HG03558 (cell line): ENCODE data around the gene FBXL2.
"Not testable (repeated sequence)": the region's sequence is repeated elsewhere in the genome, so short reads cannot be mapped to it uniquely, and the experiment has no call there.

Experiments
- ATAC-seq: cut with Tn5 transposase; IDR thresholded peaks from one replicate; pipeline ENCODE4 v1.9.1; 2021; ENCODE audit warnings: moderate number of reproducible peaks; ENCODE audit not compliant: unreplicated experiment; ENCODE audit errors: extremely low read depth

The FBXL2 gene

GRCh38 chr3:33380653-33381052 lies 103.4 kb downstream of the FBXL2 start:
- no peak for ATAC-seq

DNA sequence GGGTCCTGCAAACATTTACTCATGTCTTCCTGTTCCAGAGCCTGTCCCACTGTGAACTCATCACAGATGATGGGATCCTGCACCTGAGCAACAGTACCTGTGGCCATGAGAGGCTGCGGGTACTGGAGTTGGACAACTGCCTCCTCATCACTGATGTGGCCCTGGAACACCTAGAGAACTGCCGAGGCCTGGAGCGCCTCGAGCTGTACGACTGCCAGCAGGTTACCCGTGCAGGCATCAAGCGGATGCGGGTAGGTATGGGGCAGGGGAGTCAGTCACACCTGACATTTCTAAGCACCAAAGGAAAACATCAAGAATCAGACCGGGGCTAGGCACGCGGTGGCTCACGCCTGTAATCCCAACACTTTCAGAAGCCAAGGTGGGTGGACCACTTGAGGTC lies 106.7 kb downstream of the FBXL2 start:
- no peak for ATAC-seq

DNA sequence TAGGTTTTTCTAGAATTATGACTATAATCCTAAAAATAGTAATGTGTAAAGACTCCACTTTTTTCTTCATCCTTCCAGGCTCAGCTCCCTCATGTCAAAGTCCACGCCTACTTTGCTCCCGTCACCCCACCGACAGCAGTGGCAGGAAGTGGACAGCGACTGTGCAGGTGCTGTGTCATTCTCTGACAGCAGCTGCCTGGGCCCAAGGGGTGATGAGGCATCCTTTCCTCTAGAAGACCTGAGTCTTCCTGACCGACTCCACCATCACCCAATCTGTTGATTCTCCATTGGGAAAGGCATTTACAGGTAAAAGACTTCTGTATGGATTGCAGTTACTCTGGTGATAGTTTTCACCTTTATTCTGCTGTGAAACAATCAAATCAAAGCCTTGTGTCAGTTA lies 108.2 kb downstream of the FBXL2 start:
- ATAC-seq, result no peak

- ATAC-seq, result no peak
These were observed 109.4 kb downstream of the FBXL2 start for GRCh38 chr3:33386631-33387030.

DNA sequence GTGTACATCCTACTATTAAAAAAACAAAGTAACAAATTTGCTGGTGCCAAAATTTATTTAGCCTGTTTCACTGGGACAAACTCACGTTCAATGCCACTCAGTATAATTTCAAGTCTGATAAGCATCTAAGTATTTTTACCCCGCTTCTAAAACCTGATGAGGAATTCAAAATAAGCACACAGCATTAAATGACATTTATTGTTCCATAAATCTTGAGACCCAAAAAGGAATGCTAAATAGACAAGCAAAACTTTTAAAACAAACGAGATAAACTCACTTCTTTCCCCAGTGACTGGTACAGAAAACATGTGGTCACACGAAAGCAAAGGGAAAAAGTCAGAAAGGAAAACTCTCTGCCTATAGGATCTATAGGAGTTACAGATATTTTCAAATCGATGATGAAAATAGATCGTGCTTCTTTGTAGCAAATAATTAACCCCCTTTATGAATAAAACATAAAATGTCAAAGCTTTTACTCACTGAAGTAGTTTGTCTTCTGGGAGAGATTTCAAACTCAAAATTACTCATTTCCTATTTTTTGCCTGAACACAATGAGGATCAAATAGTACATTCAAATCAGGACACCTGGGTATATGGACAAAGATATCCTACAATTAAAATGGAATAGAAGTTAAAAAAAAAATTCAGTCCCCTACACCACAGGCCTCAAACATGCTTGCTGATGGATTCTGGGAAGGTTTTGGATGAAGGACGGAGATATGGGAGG lies 111.3 kb downstream of the FBXL2 start:
- no peak for ATAC-seq

DNA sequence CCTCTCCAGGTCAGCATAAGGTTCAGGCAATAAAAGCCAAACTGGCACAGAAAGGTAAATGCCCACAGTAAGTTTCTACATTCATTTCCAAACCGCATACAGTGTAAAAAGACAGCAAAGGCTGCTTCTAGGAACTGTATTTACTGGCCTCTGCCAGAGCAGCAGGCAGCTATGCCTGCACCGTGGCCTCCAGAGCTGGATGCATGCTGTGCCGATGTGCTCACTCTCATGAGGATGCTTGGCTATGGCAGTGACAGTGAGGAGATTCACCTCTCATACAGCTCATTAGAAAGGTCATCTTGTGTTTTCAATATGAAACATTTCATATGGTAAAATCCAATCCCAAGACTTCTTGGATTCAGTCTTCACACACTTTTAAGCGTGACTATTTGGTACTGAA lies 112.7 kb downstream of the FBXL2 start:
- no peak for ATAC-seq

DNA sequence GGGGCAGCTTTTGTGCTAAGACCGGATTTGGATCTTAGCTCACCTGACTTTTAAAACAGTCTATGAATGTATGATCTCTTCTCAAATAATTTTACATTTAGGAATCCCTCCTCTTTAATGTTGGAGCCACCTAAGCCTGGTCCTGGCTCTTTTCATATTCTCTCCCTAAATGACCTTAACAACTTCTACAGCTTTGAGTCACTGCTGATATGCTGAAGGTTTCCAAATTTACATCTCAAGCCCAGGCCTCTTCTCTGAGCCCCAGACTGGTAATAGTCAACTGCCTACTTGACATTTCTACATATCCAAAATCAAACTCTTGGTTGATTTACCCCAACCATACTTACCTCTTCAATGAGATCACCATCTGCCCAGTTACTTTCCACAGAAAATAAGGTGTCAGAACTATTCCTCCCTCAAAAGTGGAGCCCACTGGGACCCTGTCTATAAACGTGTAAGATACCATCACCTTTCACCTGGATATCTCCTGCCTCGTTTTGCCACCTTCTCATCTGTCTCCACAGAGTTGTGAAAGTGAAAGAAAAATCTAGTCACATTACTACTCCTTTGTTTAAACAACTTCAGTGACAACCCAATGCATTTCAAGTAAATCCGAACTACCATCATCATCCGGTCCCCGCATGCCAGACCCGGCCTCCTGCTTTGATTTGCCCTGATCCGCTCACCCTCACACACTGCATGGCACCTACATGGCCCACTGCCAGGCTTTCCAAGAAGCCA lies 114.2 kb downstream of the FBXL2 start:
- no peak for ATAC-seq

DNA sequence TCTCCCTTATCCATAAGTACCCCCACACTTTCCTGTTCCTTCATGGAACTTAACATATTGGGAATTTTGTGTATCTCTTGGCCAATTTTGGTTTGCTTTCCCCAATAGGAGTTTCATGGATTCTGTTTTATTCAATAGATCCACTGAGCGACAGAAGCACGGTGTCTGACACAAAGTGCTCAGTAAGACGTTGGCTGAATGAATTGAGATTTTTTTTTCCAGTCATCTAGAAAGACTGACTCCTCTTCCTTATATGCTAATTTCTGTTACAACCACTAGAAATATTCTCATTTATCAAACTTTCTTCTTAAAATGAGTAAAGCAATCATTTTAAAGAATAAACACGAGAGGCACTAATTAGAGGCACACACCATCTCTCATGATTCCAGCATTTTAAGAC lies 114.9 kb downstream of the FBXL2 start:
- ATAC-seq, result no peak

DNA sequence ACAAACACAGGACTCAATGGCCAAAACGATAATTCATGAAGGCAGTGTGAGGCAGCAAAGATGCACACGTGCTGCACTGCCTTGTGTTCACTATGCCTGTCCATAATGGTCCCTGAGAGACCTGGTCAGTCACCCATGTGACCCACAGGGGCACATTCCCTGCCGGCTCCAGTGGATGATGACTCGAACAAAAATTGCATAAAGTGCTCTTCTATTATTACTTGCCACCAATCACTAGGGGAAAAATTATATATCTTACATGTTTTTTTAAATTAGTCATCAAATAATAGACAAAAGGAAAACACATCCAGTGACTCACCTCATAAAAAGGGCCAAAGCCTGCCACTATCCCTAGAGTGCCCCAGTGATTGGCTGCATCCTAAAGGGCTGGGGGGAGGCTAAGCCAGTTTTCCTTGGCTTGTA lies 115.5 kb downstream of the FBXL2 start:
- ATAC-seq, result no peak

GRCh38 chr3:33394403-33395054 lies 117.3 kb downstream of the FBXL2 start:
- no peak for ATAC-seq

- no peak for ATAC-seq
These were observed 118.7 kb downstream of the FBXL2 start for GRCh38 chr3:33395900-33396299.

DNA sequence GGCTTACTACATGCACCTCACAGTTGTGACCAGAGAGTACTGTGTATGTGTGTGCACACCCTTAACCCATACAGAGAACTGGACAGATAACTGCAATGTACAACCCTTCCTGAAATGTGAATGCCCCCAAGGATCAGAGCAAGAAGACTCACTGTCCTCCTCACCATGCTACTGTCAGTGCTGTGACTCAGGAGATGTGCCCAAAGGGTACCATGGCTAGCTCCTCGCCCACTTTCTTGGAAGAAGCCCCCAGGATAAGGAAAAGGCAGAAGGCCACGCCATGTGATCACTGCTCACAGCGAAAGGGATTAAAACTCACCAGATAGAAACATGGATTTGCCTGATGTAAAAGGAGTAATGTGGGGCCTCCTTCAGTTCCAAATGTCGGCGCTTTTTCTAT lies 121.2 kb downstream of the FBXL2 start:
- no peak for ATAC-seq

DNA sequence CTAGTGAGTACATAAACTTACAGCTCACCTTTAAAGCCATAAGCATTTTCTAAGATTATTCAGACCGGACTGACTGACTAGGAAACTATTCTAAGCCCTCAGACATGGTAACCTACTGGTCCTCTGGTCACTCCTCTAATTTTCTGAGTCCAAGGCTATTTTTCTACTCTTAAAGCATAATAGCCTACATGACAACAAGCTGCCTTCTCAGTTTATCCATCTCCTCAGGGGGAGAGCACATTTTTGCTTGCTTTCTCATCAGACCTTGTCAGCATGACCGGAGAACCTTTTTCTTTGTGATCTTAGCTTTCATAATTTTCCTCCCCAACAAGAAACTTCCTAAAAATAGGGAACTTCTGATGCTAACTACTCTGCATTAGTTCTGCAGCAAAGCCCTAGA lies 124.5 kb downstream of the FBXL2 start:
- no peak for ATAC-seq

DNA sequence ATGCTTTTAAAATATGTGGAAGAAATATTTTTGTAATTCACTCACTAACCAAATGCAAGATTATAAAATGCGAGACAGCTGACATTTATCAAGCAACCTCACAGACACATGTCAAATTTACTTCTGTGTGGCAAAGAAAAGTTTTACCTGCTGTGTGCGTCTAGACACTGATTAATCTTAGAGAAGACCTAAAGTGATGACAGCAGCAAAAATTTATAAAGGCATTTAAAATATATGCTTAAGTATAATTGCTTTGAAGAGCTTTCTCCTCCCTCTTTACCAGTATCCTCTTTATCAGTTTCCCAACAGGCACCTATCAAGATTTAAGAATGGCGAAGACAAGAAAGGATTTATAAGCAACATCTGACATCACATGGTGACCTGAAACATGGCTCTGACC lies 125.7 kb downstream of the FBXL2 start:
- no peak for ATAC-seq

GRCh38 chr3:33403756-33404155 lies 126.5 kb downstream of the FBXL2 start:
- ATAC-seq, result no peak

GRCh38 chr3:33410816-33411215 lies 133.6 kb downstream of the FBXL2 start:
- ATAC-seq, result not testable (repeated sequence)

DNA sequence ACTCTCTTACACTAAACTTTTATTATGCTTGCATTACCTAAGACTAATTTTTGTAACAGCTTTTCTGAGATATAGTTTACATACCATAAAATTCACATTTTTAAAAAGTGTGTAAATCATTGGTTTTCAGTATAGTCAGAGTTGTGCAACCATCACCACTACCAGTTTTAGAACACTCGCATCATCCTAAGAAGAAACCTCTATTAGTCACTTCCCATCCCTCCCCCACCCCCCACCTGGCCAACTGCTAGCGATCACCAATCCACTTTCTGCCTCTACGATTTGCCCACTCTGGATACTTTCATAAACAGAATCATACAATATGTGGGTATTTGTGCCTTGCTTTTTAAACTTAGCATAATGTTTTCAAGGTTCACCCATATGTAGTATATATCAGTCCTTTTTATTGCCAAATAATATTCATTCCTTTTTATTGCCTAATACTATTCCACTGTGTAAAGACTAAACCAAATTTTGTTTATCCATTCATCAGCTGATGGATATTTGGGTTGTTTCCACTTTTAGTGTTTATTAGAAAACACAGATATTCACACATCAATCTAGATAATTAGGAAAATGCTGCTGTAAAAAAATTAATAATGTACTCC lies 139.9 kb downstream of the FBXL2 start:
- no peak for ATAC-seq

- no peak for ATAC-seq
These were observed 142.7 kb downstream of the FBXL2 start for GRCh38 chr3:33419948-33420347.

GRCh38 chr3:33420966-33421365 lies 143.7 kb downstream of the FBXL2 start:
- ATAC-seq, result no peak

DNA sequence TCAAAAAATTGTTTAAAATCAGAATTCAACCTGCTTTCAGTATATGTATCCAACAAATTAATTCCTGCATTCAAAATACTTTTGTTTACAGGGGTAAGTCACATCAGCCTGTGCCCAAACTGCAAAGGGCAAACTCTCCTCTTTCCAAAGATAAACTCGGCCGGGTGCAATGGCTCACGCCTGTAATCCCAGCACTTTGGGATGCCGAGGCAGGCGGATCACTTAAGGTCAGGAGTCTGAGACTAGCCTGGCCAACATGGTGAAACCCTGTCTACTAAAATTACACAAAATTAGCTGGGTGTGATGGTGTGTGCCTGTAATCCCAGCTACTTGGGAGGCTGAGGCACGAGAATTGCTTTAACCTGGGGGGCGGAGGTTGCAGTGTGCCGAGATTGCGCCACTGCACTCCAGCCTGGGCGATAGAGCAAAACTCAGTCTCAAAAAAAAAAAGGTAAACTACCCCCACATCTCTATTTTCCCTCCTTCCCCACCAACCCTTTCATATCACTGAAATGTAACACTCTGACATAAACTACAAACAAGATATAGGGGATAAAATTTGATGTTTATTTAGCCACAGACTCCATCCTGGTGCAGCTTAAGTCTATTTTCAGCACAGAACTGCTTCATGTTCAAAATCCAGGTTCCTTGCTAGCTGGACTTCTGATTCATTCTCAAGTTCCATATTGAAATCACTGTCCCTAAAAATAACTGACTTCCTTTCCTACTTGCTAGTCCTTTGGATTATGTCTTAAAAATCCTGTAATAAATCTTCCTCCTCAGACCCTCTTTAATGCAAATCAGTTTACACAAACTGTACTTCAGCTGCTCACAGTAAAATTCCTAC lies 147.6 kb downstream of the FBXL2 start:
- ATAC-seq, result no peak
